H9 (cell line): ENCODE results near the gene NNT. TPM values are rescaled to one million over a fixed set of nuclear protein-coding genes. Genes with fewer than 3 reads are reported as not detected.

Experiments
- DNase-seq: peaks from one replicate; pipeline ENCODE4 v3.0.0-alpha.2; 2017
- H2AFZ ChIP-seq: one replicate; pipeline ENCODE4 v1.6.1; 2013; ENCODE audit warnings: mild to moderate bottlenecking, low read length, control low read depth, moderate library complexity
- H2AK5ac ChIP-seq: 2 replicates; pipeline ENCODE4 v1.6.1; 2013; ENCODE audit warnings: low read length, control low read depth, mixed read lengths; ENCODE audit not compliant: insufficient read length
- H2BK120ac ChIP-seq: one replicate; pipeline ENCODE4 v1.6.1; 2013; ENCODE audit warnings: low read depth, mild to moderate bottlenecking, low read length, control low read depth, inconsistent platforms; ENCODE audit not compliant: poor library complexity, severe bottlenecking
- H2BK12ac ChIP-seq: 2 replicates; pipeline ENCODE4 v1.6.1; 2013; ENCODE audit warnings: low read length, control low read depth, mixed read lengths, low read depth; ENCODE audit not compliant: insufficient read length
- H2BK15ac ChIP-seq: 2 replicates; pipeline ENCODE4 v1.6.1; 2013; ENCODE audit warnings: low read depth, low read length, control low read depth
- H2BK20ac ChIP-seq: one replicate; pipeline ENCODE4 v1.6.1; 2013; ENCODE audit warnings: low read depth, mild to moderate bottlenecking, low read length, control low read depth, inconsistent platforms; ENCODE audit not compliant: poor library complexity, severe bottlenecking
- H2BK5ac ChIP-seq: 2 replicates; pipeline ENCODE4 v1.6.1; 2013; ENCODE audit warnings: low read length, control low read depth, mixed read lengths; ENCODE audit not compliant: insufficient read length
- H3K14ac ChIP-seq: 2 replicates; pipeline ENCODE4 v1.6.1; 2013; ENCODE audit warnings: low read length, control low read depth; ENCODE audit not compliant: insufficient read depth
- H3K18ac ChIP-seq: 2 replicates; pipeline ENCODE4 v1.6.1; 2013; ENCODE audit warnings: low read depth, mild to moderate bottlenecking, mixed read lengths, low read length, control low read depth; ENCODE audit not compliant: insufficient read length
- H3K23ac ChIP-seq: 2 replicates; pipeline ENCODE4 v1.6.1; 2013; ENCODE audit warnings: low read length, control low read depth, mixed read lengths, low read depth; ENCODE audit not compliant: insufficient read length
- H3K23me2 ChIP-seq: 2 replicates; pipeline ENCODE4 v1.6.1; 2013; ENCODE audit warnings: low read depth, mild to moderate bottlenecking, mixed read lengths, low read length, control low read depth; ENCODE audit not compliant: insufficient read length, poor library complexity, severe bottlenecking
- H3K27ac ChIP-seq: 2 replicates; pipeline ENCODE4 v1.5.1; 2013; ENCODE audit warnings: low read length, control low read depth, mixed read lengths, low read depth; ENCODE audit not compliant: insufficient read length
- H3K27me3 ChIP-seq: 2 replicates; pipeline ENCODE4 v1.6.1; 2013; ENCODE audit warnings: low read length, control low read depth, inconsistent platforms; ENCODE audit not compliant: insufficient read depth
- H3K4ac ChIP-seq: 2 replicates; pipeline ENCODE4 v1.6.1; 2013; ENCODE audit warnings: low read depth, mild to moderate bottlenecking, control low read depth, inconsistent platforms, low read length, moderate library complexity
- H3K4me1 ChIP-seq: 2 replicates; pipeline ENCODE4 v1.6.1; 2013; ENCODE audit warnings: low read length, control low read depth, inconsistent platforms; ENCODE audit not compliant: insufficient read depth
- H3K4me2 ChIP-seq: 2 replicates; pipeline ENCODE4 v1.6.1; 2013; ENCODE audit warnings: low read length, control low read depth, mixed read lengths; ENCODE audit not compliant: insufficient read length, insufficient read depth
- H3K56ac ChIP-seq: 2 replicates; pipeline ENCODE4 v1.6.1; 2013; ENCODE audit warnings: low read depth, mild to moderate bottlenecking, mixed read lengths, low read length, control low read depth; ENCODE audit not compliant: insufficient read length
- H3K79me1 ChIP-seq: 2 replicates; pipeline ENCODE4 v1.6.1; 2013; ENCODE audit warnings: low read depth, mild to moderate bottlenecking, moderate library complexity, low read length, control low read depth, inconsistent platforms; ENCODE audit not compliant: insufficient read depth, poor library complexity, severe bottlenecking
- H3K79me2 ChIP-seq: 2 replicates; pipeline ENCODE4 v1.6.1; 2013; ENCODE audit warnings: low read length, control low read depth, inconsistent platforms; ENCODE audit not compliant: insufficient read depth
- H3K9ac ChIP-seq: 2 replicates; pipeline ENCODE4 v1.6.1; 2013; ENCODE audit warnings: low read length, control low read depth, mixed read lengths; ENCODE audit not compliant: insufficient read length; ENCODE audit errors: extremely low read depth
- H3K9me3 ChIP-seq: one replicate; pipeline ENCODE4 v1.6.1; 2013; ENCODE audit warnings: low read depth, low read length, inconsistent platforms; ENCODE audit not compliant: control insufficient read depth
- H3T11ph ChIP-seq: one replicate; pipeline ENCODE4 v1.6.1; 2013; ENCODE audit warnings: mild to moderate bottlenecking, low read length, control low read depth, inconsistent platforms
- H4K20me1 ChIP-seq: one replicate; pipeline ENCODE4 v1.6.1; 2013; ENCODE audit not compliant: control insufficient read depth, insufficient read length, insufficient read depth
- H4K5ac ChIP-seq: 2 replicates; pipeline ENCODE4 v1.6.1; 2013; ENCODE audit warnings: low read depth, mild to moderate bottlenecking, mixed read lengths, low read length, control low read depth; ENCODE audit not compliant: insufficient read length
- H4K8ac ChIP-seq: replicated peaks from 2 replicates; pipeline ENCODE4 v1.6.1; 2013; ENCODE audit warnings: low read length, control low read depth, mixed read lengths, low read depth; ENCODE audit not compliant: insufficient read length
- H4K91ac ChIP-seq: 2 replicates; pipeline ENCODE4 v1.6.1; 2013; ENCODE audit warnings: low read depth, mild to moderate bottlenecking, moderate library complexity, mixed read lengths, low read length, control low read depth; ENCODE audit not compliant: insufficient read length
- H3K27ac Mint-ChIP-seq, 3 experiments: 2 replicates in 2 of 3; 3 replicates in 1 of 3; pipeline ENCODE4 v1.8.0; 2020 to 2021; ENCODE audit warnings: mixed read lengths in 3 of 3, mild to moderate bottlenecking in 1 of 3, moderate library complexity in 1 of 3
- H3K27me3 Mint-ChIP-seq: 2 replicates; pipeline ENCODE4 v1.8.0; 2021; ENCODE audit warnings: low read depth, mild to moderate bottlenecking, moderate library complexity, mixed read lengths
- H3K36me3 Mint-ChIP-seq, 3 experiments: 2 replicates in 2 of 3; 3 replicates in 1 of 3; pipeline ENCODE4 v1.8.0; 2020 to 2021; ENCODE audit warnings: low read depth in 3 of 3, mixed read lengths in 3 of 3; ENCODE audit not compliant: insufficient read depth in 1 of 3
- H3K4me1 Mint-ChIP-seq, 2 experiments: 2 replicates each; pipeline ENCODE4 v1.8.0; 2020; ENCODE audit warnings: mixed read lengths in 2 of 2
- H3K4me3 Mint-ChIP-seq, 2 experiments: 2 replicates in 1 of 2; 3 replicates in 1 of 2; pipeline ENCODE4 v1.8.0; 2020 to 2021; ENCODE audit warnings: mild to moderate bottlenecking in 2 of 2, mixed read lengths in 2 of 2, moderate library complexity in 1 of 2
- H3K9me3 Mint-ChIP-seq, 2 experiments: 2 replicates in 1 of 2; 3 replicates in 1 of 2; pipeline ENCODE4 v1.8.0; 2020; ENCODE audit warnings: mild to moderate bottlenecking in 2 of 2, mixed read lengths in 2 of 2, moderate library complexity in 1 of 2
- CTCF ChIP-seq: fragments of 200-600 bp; sonication (generic); conservative IDR thresholded peaks from 3 replicates; pipeline ENCODE4 v1.8.0; 2021; ENCODE audit warnings: antibody characterized with exemption, mild to moderate bottlenecking
- WGBS: extraction: QIAGEN DNeasy Blood & Tissue Kit; methylation state at CpG from one replicate; pipeline ENCODE4 v1.1.7; 2013; ENCODE audit warnings: missing lambda C conversion rate, low lambda C conversion rate, mixed read lengths; ENCODE audit not compliant: insufficient read length; ENCODE audit errors: extremely low coverage; 5-methylcytosine and 5-hydroxymethylcytosine counted together
- total RNA-seq: library from RNA; stranded (reverse); gene quantifications from 2 replicates; pipeline ENCODE4 v1.2.1, GENCODE V29; 2021

NNT gene
- total RNA-seq, 1 experiment from 2014 or later: 27.6 TPM

GRCh38 chr5:43556857-43557542, 46.0 kb upstream of the NNT start, which contains the start of gene PAIP1:
Gene PAIP1, minus strand, starts transcription at chr5:43557077. Its CDS starts 231 bp downstream, at chr5:43556846.
- Histone ChIP-seq H2BK5ac (peak within 1 kb of the TSS; percentile 90), H2AFZ (peak within 1 kb of the TSS; percentile 86), H2BK15ac (no peak within 1 kb of the TSS), H2BK20ac (no peak within 1 kb of the TSS), H3K56ac (no peak within 1 kb of the TSS), H4K20me1 (no peaks in the 10 kb centered on the region), H3K4me2 (peak within 1 kb of the TSS; percentile 76), H3K23ac (no peak within 1 kb of the TSS), H2BK120ac (peak within 1 kb of the TSS; percentile 92), H3K4me1 (0 out of 2 replicates have a peak, but pooled peaks cover 2% of the 10 kb centered on the region), H3K79me1 (no peaks in the 10 kb centered on the region), H3K23me2 (peaks cover 8% of the 10 kb centered on the region), H3T11ph (no peak within 1 kb of the TSS), H4K5ac (peak within 1 kb of the TSS; percentile 94), H2AK5ac (no peak within 1 kb of the TSS), H3K27ac (peak within 1 kb of the TSS; percentile 14), H3K27me3 (no peaks in the 10 kb centered on the region), H3K14ac (peak within 1 kb of the TSS; percentile 100), H2BK12ac (no peak within 1 kb of the TSS), H3K18ac (peak within 1 kb of the TSS; percentile 100), H3K79me2 (peaks cover 18% of the 10 kb centered on the region; the same call in 1 of the 2 replicates), H3K4ac (peak within 1 kb of the TSS; percentile 99; the same call in 1 of the 2 replicates), H3K9ac (peak within 1 kb of the TSS; percentile 98), H4K91ac (peak within 1 kb of the TSS; percentile 85), H3K9me3 (no peaks in the 10 kb centered on the region), H4K8ac (no peak within 1 kb of the TSS)
- H3K27ac Mint-ChIP-seq: peak within 1 kb of the TSS; percentile 87 to 98 (median 98)
- DNase-seq: peak; percentile 81
- H3K27me3 Mint-ChIP-seq: no peaks in the 10 kb centered on the region; the same call in 1 of the 2 replicates
- WGBS: no CpG with 5 or more reads among the region's 79 CpGs
- H3K36me3 Mint-ChIP-seq: peaks cover 0 to 7% (median 2%) of the 10 kb centered on the region in 3 experiments; a peak in 4 of 7 replicates
- peak; percentile 60 for TF ChIP-seq CTCF
- peak within 1 kb of the TSS; percentile 80 to 92 for H3K4me3 Mint-ChIP-seq
- peaks cover 0 to 2% of the 10 kb centered on the region in 2 experiments; a peak in 1 of 5 replicates for H3K9me3 Mint-ChIP-seq
- peaks cover 14 to 15% of the 10 kb centered on the region in 2 experiments for H3K4me1 Mint-ChIP-seq
